ENCODE measurements around the gene AADAT.

Gene AADAT

DNA sequence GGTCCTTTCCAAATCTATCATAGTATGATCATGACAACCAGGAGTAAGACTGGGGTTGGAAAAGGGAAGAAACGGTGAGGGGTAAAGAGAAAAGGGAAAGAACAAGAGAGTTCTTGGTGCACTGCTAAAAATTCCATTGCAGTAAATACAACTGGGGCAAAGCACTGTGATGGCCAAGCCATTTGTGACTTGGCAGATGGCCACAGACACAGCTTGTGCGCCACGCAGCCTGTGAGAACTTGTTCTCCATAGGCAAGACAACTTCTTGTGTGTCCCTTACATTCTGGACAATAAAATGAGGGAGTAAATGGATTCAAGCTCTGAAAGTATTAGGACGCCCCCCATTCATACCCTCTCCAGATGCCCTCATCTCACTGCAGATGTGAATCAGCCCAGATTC, 74.5 kb downstream of the AADAT start:
- TF ChIP-seq ZFX (IDR thresholded peaks at IDR 0.05) = no peak
- TF ChIP-seq, protein P1, sequence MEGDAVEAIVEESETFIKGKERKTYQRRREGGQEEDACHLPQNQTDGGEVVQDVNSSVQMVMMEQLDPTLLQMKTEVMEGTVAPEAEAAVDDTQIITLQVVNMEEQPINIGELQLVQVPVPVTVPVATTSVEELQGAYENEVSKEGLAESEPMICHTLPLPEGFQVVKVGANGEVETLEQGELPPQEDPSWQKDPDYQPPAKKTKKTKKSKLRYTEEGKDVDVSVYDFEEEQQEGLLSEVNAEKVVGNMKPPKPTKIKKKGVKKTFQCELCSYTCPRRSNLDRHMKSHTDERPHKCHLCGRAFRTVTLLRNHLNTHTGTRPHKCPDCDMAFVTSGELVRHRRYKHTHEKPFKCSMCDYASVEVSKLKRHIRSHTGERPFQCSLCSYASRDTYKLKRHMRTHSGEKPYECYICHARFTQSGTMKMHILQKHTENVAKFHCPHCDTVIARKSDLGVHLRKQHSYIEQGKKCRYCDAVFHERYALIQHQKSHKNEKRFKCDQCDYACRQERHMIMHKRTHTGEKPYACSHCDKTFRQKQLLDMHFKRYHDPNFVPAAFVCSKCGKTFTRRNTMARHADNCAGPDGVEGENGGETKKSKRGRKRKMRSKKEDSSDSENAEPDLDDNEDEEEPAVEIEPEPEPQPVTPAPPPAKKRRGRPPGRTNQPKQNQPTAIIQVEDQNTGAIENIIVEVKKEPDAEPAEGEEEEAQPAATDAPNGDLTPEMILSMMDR (conservative IDR thresholded peaks at IDR 0.05) = no peak
- H3K27ac ChIP-seq = no peak overlapping the region

DNA sequence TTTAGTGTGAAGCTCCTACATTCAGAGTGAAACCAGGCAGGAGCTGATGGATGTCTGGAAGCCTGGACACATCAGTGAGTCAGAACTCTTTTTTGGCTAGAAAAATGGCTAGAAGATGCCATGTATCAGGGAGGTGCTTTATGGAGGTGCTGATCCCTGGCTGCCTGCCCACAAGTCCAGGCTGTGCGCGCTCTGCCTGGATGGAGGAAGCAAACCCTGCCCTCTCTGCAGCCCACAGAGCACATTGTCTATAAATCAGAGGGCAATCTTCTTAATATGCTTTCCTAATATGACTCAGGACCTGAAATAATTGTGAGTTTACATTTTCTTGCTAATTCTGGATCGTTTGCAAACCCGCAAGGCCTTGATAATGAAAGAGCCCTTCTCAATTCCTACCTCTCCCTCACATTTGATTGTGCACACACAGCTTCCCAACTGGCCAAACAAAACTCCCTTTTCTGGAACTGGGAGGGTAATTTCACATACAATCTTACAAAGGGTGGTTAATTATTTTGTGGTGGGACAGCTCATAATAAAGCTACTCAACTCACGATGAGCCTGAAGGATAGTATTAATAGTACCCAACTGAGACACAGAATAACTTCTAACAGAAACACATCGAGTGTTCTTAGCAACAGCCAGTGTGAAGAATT, 75.3 kb downstream of the AADAT start:
- TF ChIP-seq, protein P1 (conservative IDR thresholded peaks at IDR 0.05) = no peak
- no peak for TF ChIP-seq ZFX (IDR thresholded peaks at IDR 0.05)
- H3K27ac ChIP-seq = no peak overlapping the region

DNA sequence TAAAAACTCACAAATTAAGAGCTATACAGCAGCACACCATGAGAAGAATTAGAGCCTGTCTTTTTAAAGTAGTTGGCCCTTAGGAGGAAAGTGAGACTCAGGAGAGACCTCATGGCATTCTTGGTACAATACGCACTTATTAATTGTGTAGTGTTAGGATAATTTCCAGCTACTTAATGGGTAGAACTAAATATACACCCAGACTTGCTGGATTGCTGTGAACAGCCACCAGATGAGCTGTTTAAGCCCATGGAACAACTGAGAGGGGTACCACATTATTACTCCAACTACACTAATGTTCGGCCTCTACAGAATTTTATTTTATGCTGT, 77.2 kb downstream of the AADAT start:
- TF ChIP-seq ZFX (IDR thresholded peaks at IDR 0.05) = no peak
- TF ChIP-seq, protein P1 (conservative IDR thresholded peaks at IDR 0.05) = no peak
- H3K27ac ChIP-seq = no peak overlapping the region

DNA sequence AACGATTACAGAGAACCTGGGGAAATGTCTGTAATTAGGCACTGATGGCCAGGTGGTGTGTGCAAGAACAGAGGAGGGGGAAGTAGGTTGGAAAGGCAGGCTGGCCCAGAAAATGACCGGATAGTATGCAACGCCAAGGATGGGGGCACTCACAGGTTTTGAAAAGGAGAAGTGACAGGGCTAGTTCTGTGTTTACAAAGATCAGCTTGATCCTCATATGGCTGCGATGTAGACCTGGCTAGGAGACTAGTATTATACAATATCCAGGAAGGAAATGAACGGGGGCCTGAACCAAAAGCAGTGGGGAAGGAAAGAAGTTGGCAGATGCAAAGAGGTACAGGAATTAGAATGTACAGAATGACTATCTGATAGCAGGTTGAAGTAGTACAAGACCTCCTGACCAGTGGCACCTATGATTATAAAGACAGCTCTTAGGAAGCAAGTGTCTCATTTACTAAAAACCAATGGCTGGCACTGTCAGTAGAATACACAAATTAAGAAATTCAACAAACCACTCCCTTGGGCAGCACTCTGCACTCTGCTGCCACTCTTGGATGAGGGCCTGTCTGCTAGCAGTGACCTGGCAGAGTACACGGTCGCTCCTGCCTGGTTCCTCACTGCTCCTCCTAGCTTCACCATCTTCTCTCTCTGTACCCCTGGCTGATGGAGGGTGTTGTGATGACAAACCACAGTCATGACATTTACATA, 77.7 kb downstream of the AADAT start:
- TF ChIP-seq, protein P1 (conservative IDR thresholded peaks at IDR 0.05) = no peak
- no peak for TF ChIP-seq ZFX (IDR thresholded peaks at IDR 0.05)
- H3K27ac ChIP-seq = no peak overlapping the region
